ENCODE data around the gene ANKRD33B.

- TF ChIP-seq POLR2A (IDR thresholded peaks at IDR 0.05) (no peak), CTCF (IDR thresholded peaks at IDR 0.05) (no peak)
Observed at GRCh38 chr5:10632110-10632761, 68.4 kb downstream of the ANKRD33B start.
